GM23338 (cell line): Measurements from ENCODE around the gene PDIK1L. TPM values are rescaled to one million over a fixed set of nuclear protein-coding genes. Genes with fewer than 3 reads are reported as not detected.

ENCODE experiments used
- ATAC-seq: fragments of 200-7000 bp; cut with Tn5 transposase; 3 replicates; pipeline ENCODE4 v1.9.1; 2020
- DNase-seq: peaks from one replicate; pipeline ENCODE4 v3.0.0-alpha.2; 2015; ENCODE audit warnings: low spot score
- H2AFZ ChIP-seq: fragments of 200-600 bp; sonication (generic); 2 replicates; pipeline ENCODE4 v1.8.0; 2016; ENCODE audit warnings: antibody characterized with exemption, mild to moderate bottlenecking, moderate library complexity
- H3F3A ChIP-seq: fragments of 200-600 bp; sonication (generic); replicated peaks from 2 replicates; pipeline ENCODE4 v1.8.0; 2017; ENCODE audit warnings: antibody characterized with exemption, mixed run types, low read depth
- H3K27ac ChIP-seq: fragments of 200-600 bp; sonication (generic); 2 replicates; pipeline ENCODE4 v1.6.1; 2016; ENCODE audit warnings: low read depth
- H3K27me3 ChIP-seq: fragments of 200-600 bp; sonication (generic); 2 replicates; pipeline ENCODE4 v1.8.0; 2016; ENCODE audit warnings: mild to moderate bottlenecking, mixed run types, moderate library complexity; ENCODE audit not compliant: insufficient read depth
- H3K36me3 ChIP-seq: fragments of 200-600 bp; sonication (generic); 2 replicates; pipeline ENCODE4 v1.8.0; 2016; ENCODE audit warnings: mild to moderate bottlenecking; ENCODE audit not compliant: insufficient read depth
- H3K4me1 ChIP-seq: fragments of 200-600 bp; sonication (generic); 2 replicates; pipeline ENCODE4 v1.8.0; 2016; ENCODE audit warnings: mild to moderate bottlenecking, moderate library complexity; ENCODE audit not compliant: insufficient read depth
- H3K4me2 ChIP-seq: fragments of 200-600 bp; sonication (generic); 2 replicates; pipeline ENCODE4 v1.7.1; 2017; ENCODE audit warnings: mixed run types
- H3K4me3 ChIP-seq: fragments of 200-600 bp; sonication (generic); 2 replicates; pipeline ENCODE4 v1.6.1; 2016; ENCODE audit warnings: mixed run types
- H3K79me2 ChIP-seq: fragments of 200-600 bp; sonication (generic); replicated peaks from 2 replicates; pipeline ENCODE4 v1.8.0; 2017; ENCODE audit warnings: mild to moderate bottlenecking; ENCODE audit not compliant: insufficient read depth
- H3K9me2 ChIP-seq: fragments of 200-600 bp; sonication (generic); 2 replicates; pipeline ENCODE4 v1.8.0; 2017; ENCODE audit not compliant: insufficient read depth
- H4K20me1 ChIP-seq: fragments of 200-600 bp; sonication (generic); replicated peaks from 2 replicates; pipeline ENCODE4 v1.8.0; 2017; ENCODE audit warnings: mild to moderate bottlenecking; ENCODE audit not compliant: insufficient read depth
- H3K27ac Mint-ChIP-seq: 2 replicates; pipeline ENCODE4 v1.8.0; 2020; ENCODE audit warnings: inconsistent platforms, mild to moderate bottlenecking, moderate library complexity, mixed read lengths
- H3K27me3 Mint-ChIP-seq: 3 replicates; pipeline ENCODE4 v1.8.0; 2022; ENCODE audit warnings: low read depth, mild to moderate bottlenecking, moderate library complexity, mixed read lengths, inconsistent platforms; ENCODE audit not compliant: insufficient read depth, poor library complexity
- H3K36me3 Mint-ChIP-seq: 3 replicates; pipeline ENCODE4 v1.8.0; 2021; ENCODE audit warnings: low read depth, mild to moderate bottlenecking, inconsistent platforms, moderate library complexity, mixed read lengths
- H3K4me1 Mint-ChIP-seq: 3 replicates; pipeline ENCODE4 v1.8.0; 2020; ENCODE audit warnings: mild to moderate bottlenecking, inconsistent platforms, mixed read lengths
- H3K4me3 Mint-ChIP-seq: 3 replicates; pipeline ENCODE4 v1.8.0; 2021; ENCODE audit warnings: moderate library complexity, mild to moderate bottlenecking, inconsistent platforms, mixed read lengths
- H3K9me3 Mint-ChIP-seq: 3 replicates; pipeline ENCODE4 v1.8.0; 2020; ENCODE audit warnings: moderate library complexity, mild to moderate bottlenecking, inconsistent platforms, mixed read lengths
- CREB1 ChIP-seq: fragments of 250-450 bp; sonication (Bioruptor Pico); IDR thresholded peaks from 2 replicates; pipeline ENCODE4 v1.5.0; 2020; ENCODE audit warnings: low read depth, mild to moderate bottlenecking, moderate library complexity
- EZH2phosphoT487 ChIP-seq: fragments of 200-600 bp; sonication (generic); IDR thresholded peaks from one replicate; pipeline ENCODE4 v1.8.1; 2018; ENCODE audit warnings: antibody characterized with exemption; ENCODE audit not compliant: unreplicated experiment
- JUNB ChIP-seq: IDR thresholded peaks from one replicate; pipeline ENCODE4 v1.6.1; 2016; ENCODE audit warnings: antibody characterized with exemption; ENCODE audit not compliant: unreplicated experiment
- NANOG ChIP-seq: IDR thresholded peaks from 2 replicates; pipeline ENCODE4 v1.6.1; 2016; ENCODE audit warnings: antibody characterized with exemption, borderline replicate concordance
- POLR2AphosphoS5 ChIP-seq: IDR thresholded peaks from 2 replicates; pipeline ENCODE4 v1.6.1; 2016; ENCODE audit warnings: antibody characterized with exemption, low read depth
- STAT1 ChIP-seq: IDR thresholded peaks from one replicate; pipeline ENCODE4 v1.6.1; 2016; ENCODE audit warnings: antibody characterized with exemption; ENCODE audit not compliant: unreplicated experiment
- ZNF114 ChIP-seq: fragments of 250-450 bp; sonication (Bioruptor Pico); IDR thresholded peaks from 2 replicates; pipeline ENCODE4 v1.5.0; 2020; ENCODE audit warnings: mild to moderate bottlenecking, moderate library complexity
- ZNF331 ChIP-seq: fragments of 250-450 bp; sonication (Bioruptor Pico); IDR thresholded peaks from 2 replicates; pipeline ENCODE4 v1.5.0; 2020; ENCODE audit warnings: low read depth, mild to moderate bottlenecking, moderate library complexity
- ZNF462 ChIP-seq: fragments of 250-450 bp; sonication (Bioruptor Pico); IDR thresholded peaks from 2 replicates; pipeline ENCODE4 v1.5.0; 2020; ENCODE audit warnings: mild to moderate bottlenecking, moderate library complexity
- polyA plus RNA-seq: library from polyadenylated mRNA; unstranded; fragments of >200 nt; fragmentation: Nextera tagmentation; extraction: Ambion mirVana; gene quantifications from 2 replicates; pipeline ENCODE4 v1.2.1, GENCODE V29; 2016
- total RNA-seq: library from RNA; depleted of rRNA; stranded (reverse); fragments of >200 nt; shearing (Covaris generic); gene quantifications from 2 replicates; pipeline ENCODE4 v1.2.3, GENCODE V29; 2014
- TF ChIP-seq, protein P1 (sequence below), 2 experiments: fragments of 200-600 bp in 1 of 2; sonication (generic) in 1 of 2; conservative IDR thresholded peaks; 2 replicates each; pipeline versions ENCODE4 v1.5.1 to v1.6.1; 2016 to 2017; ENCODE audit warnings: antibody characterized with exemption in 2 of 2, low read depth in 2 of 2, mild to moderate bottlenecking in 2 of 2, moderate library complexity in 1 of 2
- TF ChIP-seq, protein P2 (sequence below): IDR thresholded peaks from 2 replicates; pipeline ENCODE4 v1.6.1; 2016; ENCODE audit warnings: antibody characterized with exemption

Gene PDIK1L
- total and polyA plus RNA-seq, 2 experiments from 2014 or later = 1.6 to 3.0 TPM

- Histone ChIP-seq H3K4me1 (no peaks in the 10 kb centered on the region), H3K4me2 (no peak overlapping the region), H4K20me1 (no peaks in the 10 kb centered on the region), H3F3A (no peaks in the 10 kb centered on the region), H3K27me3 (no peaks in the 10 kb centered on the region), H3K36me3 (no peaks in the 10 kb centered on the region), H2AFZ (no peak overlapping the region), H3K4me3 (no peak overlapping the region), H3K79me2 (no peaks in the 10 kb centered on the region), H3K27ac (no peak overlapping the region), H3K9me2 (no peaks in the 10 kb centered on the region)
- no peak for DNase-seq
- Mint-ChIP-seq H3K27me3 (peaks cover 9% of the 10 kb centered on the region), H3K9me3 (no peaks in the 10 kb centered on the region), H3K27ac (no peak overlapping the region), H3K36me3 (no peaks in the 10 kb centered on the region), H3K4me1 (peaks cover 6% of the 10 kb centered on the region), H3K4me3 (no peak overlapping the region)
- no peak for ATAC-seq
- TF ChIP-seq POLR2AphosphoS5 (no peak), CREB1 (CRISPR knock-in tag) (no peak), ZNF114 (no peak), ZNF462 (no peak), STAT1 (no peak), NANOG (no peak), EZH2phosphoT487 (no peak), ZNF331 (CRISPR knock-in tag) (no peak), JUNB (no peak)
- TF ChIP-seq, protein P1, sequence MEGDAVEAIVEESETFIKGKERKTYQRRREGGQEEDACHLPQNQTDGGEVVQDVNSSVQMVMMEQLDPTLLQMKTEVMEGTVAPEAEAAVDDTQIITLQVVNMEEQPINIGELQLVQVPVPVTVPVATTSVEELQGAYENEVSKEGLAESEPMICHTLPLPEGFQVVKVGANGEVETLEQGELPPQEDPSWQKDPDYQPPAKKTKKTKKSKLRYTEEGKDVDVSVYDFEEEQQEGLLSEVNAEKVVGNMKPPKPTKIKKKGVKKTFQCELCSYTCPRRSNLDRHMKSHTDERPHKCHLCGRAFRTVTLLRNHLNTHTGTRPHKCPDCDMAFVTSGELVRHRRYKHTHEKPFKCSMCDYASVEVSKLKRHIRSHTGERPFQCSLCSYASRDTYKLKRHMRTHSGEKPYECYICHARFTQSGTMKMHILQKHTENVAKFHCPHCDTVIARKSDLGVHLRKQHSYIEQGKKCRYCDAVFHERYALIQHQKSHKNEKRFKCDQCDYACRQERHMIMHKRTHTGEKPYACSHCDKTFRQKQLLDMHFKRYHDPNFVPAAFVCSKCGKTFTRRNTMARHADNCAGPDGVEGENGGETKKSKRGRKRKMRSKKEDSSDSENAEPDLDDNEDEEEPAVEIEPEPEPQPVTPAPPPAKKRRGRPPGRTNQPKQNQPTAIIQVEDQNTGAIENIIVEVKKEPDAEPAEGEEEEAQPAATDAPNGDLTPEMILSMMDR (conservative IDR thresholded peaks at IDR 0.05; ENCODE audit: low read depth in 2 of 2) = no peak
- TF ChIP-seq, protein P2, sequence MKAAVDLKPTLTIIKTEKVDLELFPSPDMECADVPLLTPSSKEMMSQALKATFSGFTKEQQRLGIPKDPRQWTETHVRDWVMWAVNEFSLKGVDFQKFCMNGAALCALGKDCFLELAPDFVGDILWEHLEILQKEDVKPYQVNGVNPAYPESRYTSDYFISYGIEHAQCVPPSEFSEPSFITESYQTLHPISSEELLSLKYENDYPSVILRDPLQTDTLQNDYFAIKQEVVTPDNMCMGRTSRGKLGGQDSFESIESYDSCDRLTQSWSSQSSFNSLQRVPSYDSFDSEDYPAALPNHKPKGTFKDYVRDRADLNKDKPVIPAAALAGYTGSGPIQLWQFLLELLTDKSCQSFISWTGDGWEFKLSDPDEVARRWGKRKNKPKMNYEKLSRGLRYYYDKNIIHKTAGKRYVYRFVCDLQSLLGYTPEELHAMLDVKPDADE = no peak
Measured at GRCh38 chr1:26070963-26071342, 40.7 kb upstream of the PDIK1L start.
